ENCODE measurements around the gene FBRSL1. TPM values are rescaled to one million over a fixed set of nuclear protein-coding genes. Genes with fewer than 3 reads are reported as not detected.

FBRSL1 gene
- total and polyA plus RNA-seq, 4 donors, result 2.5 to 35.5 (median 5.6) TPM

DNA sequence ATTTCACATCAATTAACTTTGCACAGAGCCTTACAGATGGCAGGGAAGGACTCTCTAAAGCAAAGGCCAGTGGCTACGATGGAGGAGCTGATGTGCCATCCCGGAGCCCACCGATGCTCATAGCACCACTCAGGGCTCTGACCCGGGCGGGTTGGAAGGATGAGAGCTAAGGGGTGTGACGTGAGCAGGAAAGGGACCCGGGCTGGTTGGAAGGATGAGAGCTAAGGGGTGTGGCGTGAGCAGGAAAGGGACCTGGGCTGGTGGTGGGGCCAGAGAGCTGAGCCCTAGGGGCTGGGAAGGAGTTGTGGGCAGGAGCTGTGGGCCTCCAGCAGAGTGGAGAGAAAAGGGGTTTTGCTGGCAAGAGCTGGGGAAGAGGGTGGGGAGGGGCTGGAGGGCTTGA, 3.8 kb upstream of the FBRSL1 start:
- Histone ChIP-seq H3K27me3 (ENCODE audit: control insufficient read depth in 4 of 4, insufficient read depth in 4 of 4, low read length in 3 of 4) (no peaks in the 10 kb centered on the region), H3K27ac (ENCODE audit: low read depth in 1 of 2, low read length in 2 of 2) (no peak overlapping the region), H3K9me3 (ENCODE audit: control insufficient read depth in 4 of 4, low read length in 3 of 4) (no peaks in the 10 kb centered on the region), H3K4me3 (ENCODE audit: low read depth in 1 of 3, low read length in 3 of 3) (no peak overlapping the region), H3K36me3 (ENCODE audit: control insufficient read depth in 4 of 4, insufficient read depth in 3 of 4, low read depth in 1 of 4, low read length in 3 of 4) (no peaks in the 10 kb centered on the region), H3K9ac (ENCODE audit: low read depth in 1 of 2, low read length in 2 of 2) (no peak overlapping the region), H3K4me1 (ENCODE audit: control insufficient read depth in 4 of 4, insufficient read depth in 4 of 4, low read length in 3 of 4) (peaks cover 0 to 13% (median 6%) of the 10 kb centered on the region in 4 donors)
- no peak for DNase-seq (ENCODE audit: low spot score)
- 80% methylated on average over 8 of the region's 8 CpGs for WGBS
- no peak for TF ChIP-seq CTCF (IDR thresholded peaks at IDR 0.05; ENCODE audit: low read depth, low read length, missing input control)
- TF ChIP-seq FOXA2 (IDR thresholded peaks at IDR 0.05), result no peak
- TF ChIP-seq GABPA (IDR thresholded peaks at IDR 0.05 in 1 of 2, conservative IDR thresholded peaks at IDR 0.05 in 1 of 2), result no peak
- no peak for TF ChIP-seq RXRA (IDR thresholded peaks at IDR 0.05)
- no peak for TF ChIP-seq FOXA1 (IDR thresholded peaks at IDR 0.05)
- TF ChIP-seq EGR1 (IDR thresholded peaks at IDR 0.05; ENCODE audit: low read depth in 2 of 2), result no peak

DNA sequence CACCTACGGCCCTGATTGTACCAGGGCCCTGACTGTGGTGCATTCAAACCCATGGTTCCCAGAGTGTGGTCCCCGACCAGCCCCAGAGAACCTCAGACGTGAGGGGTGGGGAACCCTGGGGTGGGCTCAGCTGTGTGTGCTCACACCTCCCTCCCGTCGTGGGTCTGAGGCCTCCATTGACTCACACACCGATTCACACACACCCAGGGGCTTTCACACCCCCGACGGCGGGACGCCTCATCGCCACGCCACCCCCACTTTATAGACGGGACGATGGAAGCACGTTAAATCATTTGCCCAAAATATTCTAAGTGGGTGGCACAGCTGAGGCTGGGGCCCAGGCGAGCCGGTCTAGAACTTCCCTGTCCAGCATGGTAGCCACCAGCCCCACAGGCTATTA, 3.4 kb upstream of the FBRSL1 start:
- Histone ChIP-seq H3K27ac (ENCODE audit: low read depth in 1 of 2, low read length in 2 of 2) (no peak overlapping the region), H3K36me3 (ENCODE audit: control insufficient read depth in 4 of 4, insufficient read depth in 3 of 4, low read depth in 1 of 4, low read length in 3 of 4) (no peaks in the 10 kb centered on the region), H3K9me3 (ENCODE audit: control insufficient read depth in 4 of 4, low read length in 3 of 4) (no peaks in the 10 kb centered on the region), H3K27me3 (ENCODE audit: control insufficient read depth in 4 of 4, insufficient read depth in 4 of 4, low read length in 3 of 4) (no peaks in the 10 kb centered on the region), H3K9ac (ENCODE audit: low read depth in 1 of 2, low read length in 2 of 2) (no peak overlapping the region), H3K4me1 (ENCODE audit: control insufficient read depth in 4 of 4, insufficient read depth in 4 of 4, low read length in 3 of 4) (peaks cover 4 to 17% (median 9%) of the 10 kb centered on the region in 4 donors), H3K4me3 (ENCODE audit: low read depth in 1 of 3, low read length in 3 of 3) (no peak overlapping the region)
- WGBS, result 88% methylated on average over 17 of the region's 17 CpGs
- no peak for TF ChIP-seq HNF4G (IDR thresholded peaks at IDR 0.05)
- no peak for TF ChIP-seq MAX (IDR thresholded peaks at IDR 0.05)
- TF ChIP-seq, protein P1, sequence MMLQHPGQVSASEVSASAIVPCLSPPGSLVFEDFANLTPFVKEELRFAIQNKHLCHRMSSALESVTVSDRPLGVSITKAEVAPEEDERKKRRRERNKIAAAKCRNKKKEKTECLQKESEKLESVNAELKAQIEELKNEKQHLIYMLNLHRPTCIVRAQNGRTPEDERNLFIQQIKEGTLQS (IDR thresholded peaks at IDR 0.05), result no peak
- no peak for TF ChIP-seq EGR1 (IDR thresholded peaks at IDR 0.05; ENCODE audit: low read depth in 2 of 2)
- TF ChIP-seq JUND (IDR thresholded peaks at IDR 0.05), result no peak
- no peak for TF ChIP-seq TAF1 (conservative IDR thresholded peaks at IDR 0.05)
- no peak for TF ChIP-seq NR2F2 (IDR thresholded peaks at IDR 0.05)
- TF ChIP-seq SP1 (IDR thresholded peaks at IDR 0.05), result no peak
- TF ChIP-seq CTCF (IDR thresholded peaks at IDR 0.05; ENCODE audit: low read depth, low read length, missing input control), result no peak
- TF ChIP-seq, protein P2, sequence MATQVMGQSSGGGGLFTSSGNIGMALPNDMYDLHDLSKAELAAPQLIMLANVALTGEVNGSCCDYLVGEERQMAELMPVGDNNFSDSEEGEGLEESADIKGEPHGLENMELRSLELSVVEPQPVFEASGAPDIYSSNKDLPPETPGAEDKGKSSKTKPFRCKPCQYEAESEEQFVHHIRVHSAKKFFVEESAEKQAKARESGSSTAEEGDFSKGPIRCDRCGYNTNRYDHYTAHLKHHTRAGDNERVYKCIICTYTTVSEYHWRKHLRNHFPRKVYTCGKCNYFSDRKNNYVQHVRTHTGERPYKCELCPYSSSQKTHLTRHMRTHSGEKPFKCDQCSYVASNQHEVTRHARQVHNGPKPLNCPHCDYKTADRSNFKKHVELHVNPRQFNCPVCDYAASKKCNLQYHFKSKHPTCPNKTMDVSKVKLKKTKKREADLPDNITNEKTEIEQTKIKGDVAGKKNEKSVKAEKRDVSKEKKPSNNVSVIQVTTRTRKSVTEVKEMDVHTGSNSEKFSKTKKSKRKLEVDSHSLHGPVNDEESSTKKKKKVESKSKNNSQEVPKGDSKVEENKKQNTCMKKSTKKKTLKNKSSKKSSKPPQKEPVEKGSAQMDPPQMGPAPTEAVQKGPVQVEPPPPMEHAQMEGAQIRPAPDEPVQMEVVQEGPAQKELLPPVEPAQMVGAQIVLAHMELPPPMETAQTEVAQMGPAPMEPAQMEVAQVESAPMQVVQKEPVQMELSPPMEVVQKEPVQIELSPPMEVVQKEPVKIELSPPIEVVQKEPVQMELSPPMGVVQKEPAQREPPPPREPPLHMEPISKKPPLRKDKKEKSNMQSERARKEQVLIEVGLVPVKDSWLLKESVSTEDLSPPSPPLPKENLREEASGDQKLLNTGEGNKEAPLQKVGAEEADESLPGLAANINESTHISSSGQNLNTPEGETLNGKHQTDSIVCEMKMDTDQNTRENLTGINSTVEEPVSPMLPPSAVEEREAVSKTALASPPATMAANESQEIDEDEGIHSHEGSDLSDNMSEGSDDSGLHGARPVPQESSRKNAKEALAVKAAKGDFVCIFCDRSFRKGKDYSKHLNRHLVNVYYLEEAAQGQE (IDR thresholded peaks at IDR 0.05), result no peak
- no peak for TF ChIP-seq GABPA (IDR thresholded peaks at IDR 0.05 in 1 of 2, conservative IDR thresholded peaks at IDR 0.05 in 1 of 2)
- TF ChIP-seq YY1 (IDR thresholded peaks at IDR 0.05), result no peak
- TF ChIP-seq, protein P3, sequence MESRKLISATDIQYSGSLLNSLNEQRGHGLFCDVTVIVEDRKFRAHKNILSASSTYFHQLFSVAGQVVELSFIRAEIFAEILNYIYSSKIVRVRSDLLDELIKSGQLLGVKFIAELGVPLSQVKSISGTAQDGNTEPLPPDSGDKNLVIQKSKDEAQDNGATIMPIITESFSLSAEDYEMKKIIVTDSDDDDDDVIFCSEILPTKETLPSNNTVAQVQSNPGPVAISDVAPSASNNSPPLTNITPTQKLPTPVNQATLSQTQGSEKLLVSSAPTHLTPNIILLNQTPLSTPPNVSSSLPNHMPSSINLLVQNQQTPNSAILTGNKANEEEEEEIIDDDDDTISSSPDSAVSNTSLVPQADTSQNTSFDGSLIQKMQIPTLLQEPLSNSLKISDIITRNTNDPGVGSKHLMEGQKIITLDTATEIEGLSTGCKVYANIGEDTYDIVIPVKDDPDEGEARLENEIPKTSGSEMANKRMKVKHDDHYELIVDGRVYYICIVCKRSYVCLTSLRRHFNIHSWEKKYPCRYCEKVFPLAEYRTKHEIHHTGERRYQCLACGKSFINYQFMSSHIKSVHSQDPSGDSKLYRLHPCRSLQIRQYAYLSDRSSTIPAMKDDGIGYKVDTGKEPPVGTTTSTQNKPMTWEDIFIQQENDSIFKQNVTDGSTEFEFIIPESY (IDR thresholded peaks at IDR 0.05), result no peak
- TF ChIP-seq FOXA2 (IDR thresholded peaks at IDR 0.05), result no peak
- no peak for TF ChIP-seq FOXA1 (IDR thresholded peaks at IDR 0.05)
- TF ChIP-seq RAD21 (IDR thresholded peaks at IDR 0.05), result no peak
- TF ChIP-seq RXRA (IDR thresholded peaks at IDR 0.05), result no peak
- no peak for TF ChIP-seq HNF4A (conservative IDR thresholded peaks at IDR 0.05)
- DNase-seq (ENCODE audit: low spot score), result no peak

Data from liver (tissue), 9 donors.